Bone marrow (tissue), 2 donors: ENCODE results near the gene STARD10.
"Not testable (repeated sequence)": the region's sequence is repeated elsewhere in the genome, so short reads cannot be mapped to it uniquely, and the experiment has no call there.

Experiments
- DNase-seq, 2 donors: peaks; one replicate each; lab custom pipeline; 2025; lab: John Stamatoyannopoulos, UW

The STARD10 gene

DNA sequence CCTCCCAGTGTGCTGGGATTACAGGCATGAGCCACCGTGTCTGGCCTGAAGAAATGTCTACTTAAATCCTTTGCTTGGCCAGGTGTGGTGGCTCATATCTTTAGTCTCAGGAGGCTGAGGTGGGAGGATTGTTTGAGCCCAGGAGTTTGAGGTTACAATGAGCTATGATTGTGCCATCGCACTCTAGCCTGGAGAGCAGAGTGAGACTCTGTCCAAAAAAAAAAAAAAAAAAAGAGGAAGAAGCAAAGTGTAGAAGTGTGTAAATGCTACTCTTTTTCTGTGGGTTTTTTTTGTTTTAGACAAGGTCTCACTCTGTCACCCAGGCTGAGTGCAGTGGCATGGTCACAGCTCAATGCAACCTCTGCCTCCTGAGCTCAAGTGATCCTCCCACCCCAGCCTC is 13.9 kb upstream of the STARD10 start:
- peak in 1 of 2 donors; percentile 49 for DNase-seq

DNA sequence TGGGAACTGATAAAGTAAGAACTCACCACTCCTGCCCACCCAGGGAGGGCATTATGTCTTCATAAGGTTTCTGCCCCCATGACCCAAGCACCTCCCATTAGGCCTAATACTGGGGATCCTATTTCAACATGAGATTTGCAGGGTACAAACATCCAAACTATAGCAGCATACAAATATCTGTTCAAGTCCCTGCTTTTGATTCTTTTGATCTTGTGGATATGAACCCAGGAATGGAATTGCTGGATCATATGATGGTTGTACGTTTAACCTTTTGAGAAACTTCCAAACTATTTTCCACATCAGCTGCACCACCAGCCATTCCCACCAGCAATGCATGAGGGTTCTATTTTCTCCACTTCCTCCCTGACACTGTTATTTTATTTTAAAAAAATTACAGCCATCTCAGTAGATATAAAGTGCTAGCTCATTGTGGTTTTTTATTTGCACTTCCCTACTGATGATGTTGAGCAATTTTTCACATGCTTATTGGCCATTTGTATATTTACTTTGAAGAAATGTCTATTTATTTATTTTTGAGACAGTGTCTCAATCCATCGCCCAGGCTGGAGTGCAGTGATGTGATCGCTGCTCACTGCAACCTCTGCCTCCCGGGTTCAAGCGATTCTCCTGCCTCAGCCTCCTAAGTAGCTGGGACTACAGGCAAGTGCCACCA is 13.3 kb upstream of the STARD10 start:
- peak in 1 of 2 donors; percentile 74 for DNase-seq

DNA sequence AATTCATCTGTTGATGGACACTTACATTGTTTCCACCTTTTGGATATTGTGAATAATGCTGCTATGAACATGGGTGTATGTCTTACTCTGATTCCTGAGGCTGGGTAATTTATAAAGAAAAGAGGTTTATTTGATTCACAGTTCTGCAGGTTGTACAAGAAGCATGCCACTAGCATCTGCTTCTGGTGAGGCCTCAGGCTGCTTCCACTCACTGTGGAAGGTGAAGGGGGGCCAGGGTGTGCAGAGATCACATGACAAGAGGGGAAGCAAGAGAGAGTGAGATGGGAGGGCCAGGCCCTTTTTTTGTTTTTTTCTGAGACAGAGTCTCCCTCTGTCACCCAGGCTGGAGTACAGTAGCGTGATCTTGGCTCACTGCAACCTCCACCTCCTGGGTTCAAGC is 12.5 kb upstream of the STARD10 start:
- DNase-seq: not testable (repeated sequence)

DNA sequence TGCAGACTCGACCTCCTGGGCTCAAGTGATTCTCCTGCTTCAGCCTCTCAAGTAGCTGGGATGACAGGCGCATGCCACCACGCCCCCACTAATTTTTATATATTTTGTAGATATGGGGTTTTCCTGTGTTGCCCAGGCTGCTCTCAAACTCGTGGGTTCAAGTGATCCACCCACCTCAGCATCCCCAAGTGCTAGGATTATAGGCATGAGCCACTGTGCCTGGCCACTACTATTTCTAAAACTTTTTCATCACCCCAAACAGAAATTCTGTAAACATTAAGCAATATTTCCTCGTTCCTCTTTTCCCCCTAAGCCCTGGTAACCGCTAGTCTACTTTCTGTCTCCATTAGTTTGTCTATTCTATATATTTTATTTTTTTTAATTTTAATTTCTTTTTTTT is 11.4 kb upstream of the STARD10 start:
- DNase-seq: peak; percentile 28 to 35

DNA sequence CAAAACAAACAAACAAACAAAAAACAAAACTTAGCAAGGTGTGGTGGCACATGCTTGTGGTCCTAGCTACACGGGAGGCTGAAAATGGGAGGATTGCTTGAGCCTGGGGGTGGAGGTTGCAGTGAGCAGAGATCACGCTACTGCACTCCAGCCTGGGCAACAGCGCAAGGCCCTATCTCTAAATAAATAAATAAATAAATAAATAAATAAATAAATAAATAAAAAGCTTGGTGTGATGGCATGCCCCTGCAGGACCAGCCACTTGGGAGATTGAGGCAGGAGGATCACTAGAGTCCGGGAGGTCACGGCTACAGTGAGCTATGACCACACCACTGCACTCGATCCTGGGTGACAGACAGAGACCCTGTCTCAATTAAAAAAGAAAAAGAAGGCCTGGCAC is 9.0 kb upstream of the STARD10 start:
- no peak for DNase-seq

DNA sequence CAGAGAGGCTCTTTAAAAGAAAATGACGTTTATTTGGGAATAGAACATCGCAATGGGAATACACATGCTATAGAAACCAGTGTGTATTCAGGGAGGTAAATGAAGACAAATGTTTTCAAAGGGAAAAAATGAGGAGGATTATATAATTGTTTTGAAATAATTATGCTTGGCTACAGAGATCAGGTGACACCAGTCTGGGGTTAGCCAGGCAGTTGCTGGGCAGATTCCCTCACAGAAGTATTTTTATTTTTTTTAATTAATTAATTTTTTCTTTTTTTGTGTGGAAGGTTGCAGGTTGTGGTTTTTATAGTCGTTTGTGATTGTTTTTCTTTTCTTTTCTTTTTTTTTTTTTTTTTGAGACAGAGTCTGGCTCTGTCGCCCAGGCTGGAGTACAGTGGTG is 5.6 kb upstream of the STARD10 start:
- no peak for DNase-seq

DNA sequence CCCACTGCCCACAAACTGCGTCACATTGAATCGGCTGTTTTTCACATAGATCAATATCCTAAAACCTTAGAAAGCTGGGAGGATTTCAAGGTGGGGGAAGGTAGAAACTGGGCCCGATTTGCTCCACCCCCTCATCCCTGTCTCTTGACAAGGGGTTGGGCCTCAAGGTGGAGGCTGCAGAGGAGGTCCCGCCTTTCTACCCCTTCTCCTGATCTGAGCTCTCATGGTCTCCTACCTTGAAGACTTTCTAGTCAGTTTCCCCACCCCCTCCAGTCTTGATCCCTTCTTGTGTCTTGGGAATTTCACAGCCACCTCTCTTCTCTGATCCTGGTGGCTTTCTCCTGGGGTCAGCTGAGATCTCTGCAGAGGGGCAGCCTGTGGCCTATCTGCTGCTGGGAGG is 4.5 kb upstream of the STARD10 start:
- no peak for DNase-seq

DNA sequence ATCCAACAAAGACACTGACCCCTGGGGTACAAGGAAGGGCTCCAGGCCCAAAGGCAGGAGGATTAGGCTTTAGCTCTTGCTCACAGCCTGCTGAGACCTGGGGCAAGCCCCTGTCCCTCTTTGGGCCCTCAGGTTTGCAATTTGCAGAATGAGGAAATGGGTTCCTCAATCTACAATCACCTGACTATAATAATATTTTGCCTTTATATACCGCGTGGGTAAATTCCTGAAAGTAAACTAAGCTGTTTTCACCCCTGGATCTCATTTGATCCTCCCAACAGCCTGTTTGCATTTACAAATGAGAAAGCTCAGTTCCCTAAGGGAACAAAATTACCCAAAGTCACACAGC is 797 bp downstream of the STARD10 start:
- no peak for DNase-seq

DNA sequence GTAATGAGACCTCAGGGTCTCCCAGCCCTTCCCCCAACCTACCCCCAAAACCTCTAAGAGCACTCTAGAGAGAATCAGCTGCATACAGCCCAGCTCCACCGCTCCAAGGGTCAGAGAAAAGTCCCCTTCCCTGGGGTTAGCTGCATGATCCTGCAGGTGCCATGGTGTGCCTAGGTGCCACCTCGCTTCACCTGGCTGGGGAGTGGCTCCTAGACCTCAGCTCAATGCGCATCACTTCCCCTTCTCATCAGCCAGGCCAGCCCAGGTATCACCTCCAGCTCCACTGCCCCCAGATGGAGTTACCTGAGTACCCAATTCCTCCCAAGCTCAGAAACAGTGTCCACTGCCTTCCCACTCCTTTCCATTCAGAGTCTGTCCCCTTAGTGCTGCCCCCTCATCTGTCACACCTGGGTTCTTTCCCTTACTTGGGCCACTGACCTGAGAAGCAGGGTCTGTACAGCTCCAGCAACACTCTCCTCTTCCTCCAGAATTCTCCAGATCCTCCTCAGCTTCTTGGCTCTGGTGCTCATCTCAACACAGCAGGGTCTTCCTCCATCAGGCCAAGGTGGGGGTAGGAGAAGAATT is 1.3 kb downstream of the STARD10 start:
- DNase-seq: no peak

DNA sequence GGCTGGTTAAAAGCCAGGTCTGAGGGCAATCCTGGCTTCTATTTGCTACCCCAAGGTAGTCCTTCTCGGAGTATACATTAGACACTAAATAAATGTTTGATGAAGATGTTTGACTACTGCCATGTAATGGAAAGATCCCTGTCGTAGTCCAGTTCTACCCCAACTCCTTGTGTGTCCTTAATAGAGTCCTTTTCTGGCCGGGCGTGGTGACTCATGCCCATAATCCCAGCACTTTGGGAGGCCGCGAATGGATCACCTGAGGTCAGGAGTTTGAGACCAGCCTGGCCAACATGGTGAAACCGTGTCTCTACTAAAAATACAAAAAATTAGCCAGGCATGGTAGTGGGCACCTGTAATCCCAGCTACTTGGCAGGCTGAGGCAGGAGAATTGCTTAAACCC is 2.6 kb downstream of the STARD10 start:
- not testable (repeated sequence) for DNase-seq

DNA sequence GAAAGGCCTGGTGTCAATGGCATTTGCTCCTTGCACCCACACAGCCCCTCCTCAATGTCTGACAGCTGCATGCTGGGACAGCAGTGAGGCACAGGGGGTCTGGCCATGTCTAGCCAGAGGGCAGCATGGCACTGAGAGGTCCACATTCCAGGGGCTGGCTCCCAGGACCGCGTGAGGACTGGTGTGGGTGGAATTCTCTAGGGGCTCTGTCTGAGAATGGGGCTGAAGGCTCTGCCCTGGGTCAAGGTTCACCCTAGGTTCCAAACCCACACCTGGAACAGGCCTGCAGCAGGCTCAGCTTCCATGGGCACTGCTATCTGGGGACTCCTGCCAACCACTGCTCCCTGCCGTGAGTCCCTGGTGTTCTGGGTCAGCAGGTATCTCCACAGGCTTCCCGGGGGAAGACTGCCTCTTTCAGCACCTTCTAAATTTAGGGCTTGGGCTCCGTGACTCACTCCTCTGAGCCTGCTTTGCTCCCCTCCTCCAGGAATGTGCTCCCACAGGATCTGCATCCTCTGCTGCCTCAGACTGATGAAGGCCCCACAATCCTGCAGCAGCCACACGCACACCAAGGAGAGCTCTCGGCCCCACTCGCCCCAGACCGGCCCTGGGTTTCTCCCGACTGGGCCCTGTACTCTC is 4.2 kb downstream of the STARD10 start:
- no peak for DNase-seq

DNA sequence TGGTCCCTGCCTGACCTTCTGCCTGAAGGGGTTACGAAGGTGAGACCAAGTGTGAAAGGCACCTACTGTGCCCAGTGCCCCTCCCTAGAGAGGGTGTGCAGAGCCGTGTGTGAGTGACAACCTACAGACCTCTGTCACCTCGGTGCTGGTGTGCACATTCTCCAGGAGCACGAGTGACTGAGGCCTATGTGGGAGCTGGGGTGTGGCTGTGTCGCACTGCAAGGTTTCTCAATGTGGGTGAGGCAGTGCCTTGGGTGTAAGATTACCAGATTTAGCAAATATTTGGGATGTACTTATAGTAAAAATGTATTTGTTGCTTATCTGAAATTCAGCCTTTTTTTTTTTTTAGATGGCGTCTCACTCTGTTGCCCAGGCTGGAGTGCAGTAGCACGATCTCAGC is 5.6 kb downstream of the STARD10 start:
- DNase-seq: no peak

DNA sequence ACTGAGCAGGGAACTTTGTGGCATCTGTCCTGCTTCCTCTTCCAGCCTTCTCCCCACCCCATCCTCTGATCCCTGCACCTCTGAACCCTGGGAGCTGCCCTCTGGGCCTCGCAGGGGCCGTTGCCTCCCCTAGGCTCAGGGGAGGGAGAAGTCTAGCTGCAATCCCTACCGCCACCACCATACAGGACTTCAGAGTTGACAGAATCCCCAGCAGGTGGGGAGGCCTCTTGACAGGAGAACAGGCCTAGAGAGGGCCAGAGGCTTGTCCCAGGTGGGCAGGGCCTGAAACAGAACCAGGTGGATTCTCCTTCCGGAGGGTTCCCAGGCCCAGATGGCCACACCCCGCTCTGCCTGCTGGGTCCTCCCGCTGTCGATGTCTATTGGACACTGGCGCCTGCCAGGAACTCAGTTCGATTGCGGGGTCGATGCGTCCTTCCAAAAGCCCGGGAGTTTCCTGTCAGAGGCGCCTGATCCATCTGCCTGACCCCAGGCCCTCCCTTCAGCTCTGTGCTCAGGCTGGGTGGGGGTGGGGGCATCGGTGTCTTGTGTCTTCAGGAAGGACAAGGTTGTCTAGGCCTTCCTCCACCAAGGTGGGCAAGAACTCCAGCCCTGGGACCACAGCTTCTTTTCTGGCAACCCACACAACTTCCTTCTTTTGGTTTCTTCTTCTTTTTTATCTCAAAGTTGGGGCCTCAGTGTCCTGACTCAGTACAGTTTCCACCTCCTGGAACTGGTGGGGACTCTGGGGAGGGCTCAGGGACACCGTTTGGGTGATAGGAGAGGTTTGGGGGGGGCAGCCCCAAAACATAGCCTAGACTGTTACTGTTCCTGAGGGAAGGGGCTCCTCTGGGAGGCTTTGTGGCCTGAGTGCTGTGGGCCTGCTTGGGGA is 6.4 kb downstream of the STARD10 start:
- peak in 1 of 2 donors; percentile 75 for DNase-seq

DNA sequence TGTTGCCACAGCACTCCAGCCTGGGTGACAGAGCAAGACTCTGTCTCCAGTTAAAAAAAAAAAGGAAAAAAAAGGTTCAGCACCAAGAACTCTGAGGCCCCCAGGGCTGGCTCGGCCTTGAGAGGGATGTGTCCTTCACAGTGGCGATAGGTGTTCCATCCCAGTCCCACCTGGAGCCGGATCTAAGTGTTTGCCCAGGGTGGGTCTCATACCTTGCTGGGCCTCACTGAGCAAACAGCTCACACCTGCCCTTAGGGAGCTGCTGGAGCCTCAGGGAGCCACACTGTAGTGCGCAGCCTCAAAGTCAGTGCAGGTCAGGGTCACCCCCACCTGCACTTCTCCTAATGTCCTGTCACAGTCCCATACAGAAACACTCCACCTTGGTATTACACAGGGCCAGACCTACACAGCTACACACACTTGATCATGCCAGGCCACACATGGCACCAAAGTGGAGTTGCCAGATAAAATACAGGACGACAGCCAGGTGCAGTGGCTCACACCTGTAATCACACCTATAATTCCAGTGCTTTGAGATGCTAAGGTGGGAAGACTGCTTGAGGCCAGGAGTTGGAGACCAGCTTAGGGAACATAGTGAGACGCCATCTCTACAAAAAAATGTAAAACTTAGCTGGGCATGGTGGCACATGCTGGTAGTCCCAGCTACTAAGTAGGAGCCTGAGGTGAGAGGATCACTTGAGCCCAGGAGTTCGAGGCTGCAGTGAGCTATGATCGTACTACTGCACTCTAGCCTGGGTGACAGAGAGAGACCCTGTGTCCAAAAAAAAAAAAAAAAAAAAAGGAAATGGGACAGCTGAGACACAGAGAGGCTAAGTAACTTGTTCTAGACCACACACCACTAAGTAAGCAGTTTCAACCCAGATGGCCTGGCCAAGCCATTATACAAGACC is 7.3 kb downstream of the STARD10 start:
- DNase-seq: no peak

DNA sequence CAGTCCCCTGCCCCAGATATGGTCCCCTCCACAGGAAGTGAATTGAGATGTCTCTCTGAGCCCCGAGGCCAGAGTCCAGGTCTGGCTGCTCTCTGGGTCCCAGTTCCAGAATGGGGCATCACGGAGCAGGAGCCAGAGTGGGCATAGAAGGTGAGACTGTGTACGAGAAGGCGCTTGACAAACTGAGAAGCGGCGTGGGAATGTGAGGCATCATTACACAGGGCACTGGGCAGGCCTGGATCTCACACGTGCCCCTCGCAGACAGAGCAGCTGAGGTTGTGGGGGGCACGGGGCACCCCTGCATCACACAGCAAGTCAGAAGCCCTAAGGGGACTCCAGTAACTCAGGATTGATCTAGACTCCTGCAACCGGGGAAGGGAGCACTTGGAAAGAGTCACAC is 9.2 kb downstream of the STARD10 start:
- no peak for DNase-seq

DNA sequence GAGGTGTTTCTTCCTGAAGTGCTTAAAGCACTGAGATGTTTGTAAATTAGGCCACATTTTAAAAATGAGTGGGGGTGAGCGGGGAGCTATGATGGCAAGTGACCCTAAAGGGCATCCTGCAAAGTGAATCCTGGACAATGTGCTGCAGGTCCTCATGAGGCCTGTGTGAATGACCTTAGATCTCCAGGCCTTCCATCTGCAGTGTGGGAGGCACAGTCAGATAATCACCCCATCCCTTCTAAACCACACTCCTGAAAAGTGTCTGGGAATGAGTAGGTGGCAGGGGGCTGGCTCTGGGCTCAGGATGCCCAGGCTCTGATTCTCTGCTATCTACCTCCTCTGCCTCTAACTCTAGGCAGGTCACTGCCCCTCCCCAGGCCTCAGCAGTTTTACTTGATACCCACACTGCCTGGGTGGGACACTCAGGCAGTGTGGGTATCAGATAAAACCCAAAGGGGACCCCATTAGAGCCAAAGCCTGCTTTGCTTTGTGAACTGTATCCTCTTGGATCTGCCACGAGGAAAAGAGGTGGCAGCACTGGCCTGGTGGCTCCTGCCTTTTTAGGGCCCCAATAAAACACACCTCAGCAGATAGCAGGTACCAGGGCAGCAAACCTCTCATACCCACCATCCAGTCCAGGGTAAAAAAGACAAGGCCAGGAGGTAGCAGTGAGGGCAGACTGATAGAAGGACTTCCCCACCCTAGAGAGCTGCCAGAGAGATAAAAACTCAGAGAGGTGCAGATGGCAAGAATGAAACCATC is 10.5 kb downstream of the STARD10 start:
- DNase-seq: no peak

DNA sequence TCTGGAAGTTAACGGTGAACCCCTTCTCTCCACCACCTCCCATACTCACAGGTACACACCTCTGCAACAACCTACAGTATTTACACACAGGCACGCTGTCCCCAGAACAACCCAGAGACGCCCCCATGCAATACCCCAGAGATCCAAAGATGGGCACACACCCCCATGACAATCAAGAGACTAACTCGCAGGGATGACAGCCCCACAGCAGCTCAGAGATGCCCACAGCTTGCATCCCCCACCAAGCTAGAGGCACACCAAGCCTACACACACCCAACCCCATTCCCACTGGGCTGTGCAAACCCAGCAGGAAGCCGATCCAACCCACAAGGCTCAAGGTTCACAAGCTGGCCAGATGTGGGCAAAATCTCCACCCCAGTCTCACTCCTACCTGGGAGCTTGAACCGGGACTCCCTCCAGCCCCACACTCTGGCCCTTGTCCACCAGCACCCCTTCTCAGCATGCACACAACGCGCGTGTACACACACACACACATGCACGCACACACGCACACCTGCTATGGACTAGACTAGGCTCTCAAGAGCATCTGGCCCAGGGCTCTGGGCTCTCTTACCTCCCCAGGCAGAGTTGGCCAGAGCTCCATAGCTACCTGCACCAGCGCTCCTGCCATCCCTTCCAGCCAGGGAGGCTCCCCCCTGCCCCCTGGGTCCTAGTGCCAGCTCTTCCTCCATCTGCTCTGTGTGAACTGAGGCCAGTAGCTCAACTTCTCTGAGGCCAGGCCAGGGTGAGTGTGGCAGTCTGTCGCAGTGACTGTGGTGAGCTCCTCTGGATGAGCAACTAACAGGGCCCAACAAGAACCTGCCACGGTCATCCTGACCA is 11.5 kb downstream of the STARD10 start:
- DNase-seq: no peak

DNA sequence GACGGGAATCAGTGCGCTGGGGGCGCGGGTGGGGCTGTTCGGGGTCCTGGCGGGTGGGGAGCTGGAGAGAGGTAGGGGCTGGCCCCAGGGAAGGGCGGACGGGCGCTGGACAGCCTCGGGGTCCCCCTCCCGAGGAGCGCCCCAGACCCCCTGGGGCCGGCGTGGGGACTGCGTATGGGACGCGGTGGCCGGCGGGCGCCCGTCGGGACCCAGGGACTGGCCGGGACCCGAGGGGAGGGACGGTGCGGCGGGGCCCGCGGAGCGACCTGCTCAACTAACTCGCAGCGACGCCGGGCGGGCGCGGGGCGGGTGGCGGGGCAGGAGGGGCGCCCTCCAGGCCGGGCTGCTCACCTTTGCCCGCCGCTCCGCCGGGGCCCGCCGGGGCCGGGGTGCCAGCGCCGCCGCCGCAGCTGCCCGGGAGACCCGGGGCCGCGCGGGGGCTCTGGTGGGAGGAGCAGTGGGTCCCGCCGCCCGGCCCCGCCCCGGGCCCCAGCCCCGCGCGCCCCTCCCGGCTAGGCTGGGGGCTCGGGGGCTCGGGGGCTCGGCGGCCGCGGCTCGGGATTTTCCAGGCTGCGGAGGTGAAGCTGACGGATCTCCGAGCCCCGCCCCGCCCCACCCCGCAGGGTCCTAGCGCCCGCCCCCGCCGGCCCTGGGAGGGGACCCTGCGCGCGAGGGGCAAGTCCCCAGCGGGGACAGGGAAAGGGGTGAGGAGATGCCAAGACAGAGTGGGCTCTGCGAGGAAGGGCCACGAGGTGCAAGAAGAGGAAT is 12.3 kb downstream of the STARD10 start:
- DNase-seq: no peak

DNA sequence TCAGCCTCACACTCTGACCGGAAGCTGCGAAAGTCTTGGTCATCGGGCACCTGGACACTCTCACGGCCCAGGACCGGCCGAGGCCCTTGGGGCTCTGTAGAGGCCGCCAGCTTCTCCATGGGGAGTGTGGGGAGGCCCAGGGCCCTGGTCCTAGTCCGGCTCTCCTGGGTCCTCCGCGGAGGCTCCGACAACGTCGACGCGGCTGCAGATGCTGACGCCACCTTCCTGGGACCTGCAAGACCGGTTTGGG is 12.9 kb downstream of the STARD10 start:
- DNase-seq: no peak
